Thyroid gland (tissue), 4 donors: ENCODE measurements around the gene HM13. TPM values are rescaled to one million over a fixed set of nuclear protein-coding genes. Genes with fewer than 3 reads are reported as not detected.
A peak's percentile ranks its signal among the peaks of the same experiment; 100 is the strongest.
"Not testable (repeated sequence)": the region's sequence is repeated elsewhere in the genome, so short reads cannot be mapped to it uniquely, and the experiment has no call there.

Source experiments
- DNase-seq, 2 donors: peaks; one replicate each; pipeline ENCODE4 v3.0.0-alpha.2; 2019
- H3K27ac ChIP-seq, 3 donors: fragments of 200-600 bp; sonication (generic); 1 replicate in 2 of 3; 2 replicates in 1 of 3; pipeline ENCODE4 v1.5.1; 2016 to 2019; ENCODE audit warnings: mild to moderate bottlenecking in 1 of 3, moderate library complexity in 1 of 3
- H3K27me3 ChIP-seq: fragments of 200-600 bp; sonication (generic); one replicate; pipeline ENCODE4 v1.5.1; 2019
- H3K36me3 ChIP-seq, 2 donors: fragments of 200-600 bp; sonication (generic); one replicate each; pipeline ENCODE4 v1.5.1; 2016 to 2019
- H3K4me1 ChIP-seq, 2 donors: fragments of 200-600 bp; sonication (generic); one replicate each; pipeline ENCODE4 v1.5.1; 2017 to 2019
- H3K4me3 ChIP-seq, 3 donors: fragments of 200-600 bp; sonication (generic); replicated peaks in 1 of 3; 1 replicate in 2 of 3; 2 replicates in 1 of 3; pipeline ENCODE4 v1.5.1; 2016; ENCODE audit warnings: mild to moderate bottlenecking in 1 of 3
- H3K9me3 ChIP-seq: fragments of 200-600 bp; sonication (generic); one replicate; pipeline ENCODE4 v1.5.1; 2017
- CTCF ChIP-seq, 6 experiments: fragments of 200-600 bp in 3 of 6; fragments of 450-650 bp in 3 of 6; sonication (generic) in 3 of 6; IDR thresholded peaks; one replicate each; pipeline ENCODE4 v1.5.1; 2016 to 2019; ENCODE audit warnings: antibody characterized with exemption in 6 of 6, mild to moderate bottlenecking in 2 of 6, inconsistent platforms in 1 of 6, moderate library complexity in 1 of 6
- POLR2A ChIP-seq, 2 donors: fragments of 450-650 bp; IDR thresholded peaks; one replicate each; pipeline ENCODE4 v1.6.1; 2017; ENCODE audit warnings: antibody characterized with exemption in 2 of 2, mild to moderate bottlenecking in 2 of 2, moderate library complexity in 1 of 2
- WGBS, 2 donors: methylation state at CpG; one replicate each; pipeline ENCODE4 v1.1.5; 2017; 5-methylcytosine and 5-hydroxymethylcytosine counted together
- intact Hi-C: fragments of 100-400 bp; cut with DNase I; formaldehyde crosslinking; loops from one replicate; pipeline ENCODE4 v1.15.1; 2023
- total RNA-seq, 4 donors: library from RNA; depleted of rRNA; stranded (reverse); fragments of >200 nt; gene quantifications; one replicate each; pipeline ENCODE4 v1.2.3, GENCODE V29; 2016

HM13 gene
- total RNA-seq, 4 donors from 2014 or later, result 82.8 to 136 (median 111) TPM

- not testable (repeated sequence) for H3K4me3 ChIP-seq, H3K4me1 ChIP-seq, H3K36me3 ChIP-seq, H3K27ac ChIP-seq, H3K9me3 ChIP-seq, H3K27me3 ChIP-seq
- WGBS, 2 donors, result 34 to 44% methylated on average over 13 to 20 of the region's 20 CpGs
- TF ChIP-seq CTCF (IDR thresholded peaks at IDR 0.05), result peak; percentile 75 to 94 (median 92)
- DNase-seq, result peak; percentile 80 to 86
- intact Hi-C loops, result loop anchor here (5.0 kb wide), 1 partner anchor 41 kb away; no protein-coding TSS in a partner anchor
These were observed 11.2 kb upstream of the HM13 start for GRCh38 chr20:31502884-31503673.

- Histone ChIP-seq H3K36me3 (no peaks in the 10 kb centered on the region), H3K27me3 (no peaks in the 10 kb centered on the region), H3K9me3 (no peaks in the 10 kb centered on the region), H3K27ac (no peak overlapping the region), H3K4me1 (no peaks in the 10 kb centered on the region), H3K4me3 (no peak overlapping the region)
- intact Hi-C loops, result no loop called here
- no peak for DNase-seq
- TF ChIP-seq POLR2A (IDR thresholded peaks at IDR 0.05), result no peak
- 95 to 97% methylated on average over 1 of the region's 1 CpG for WGBS, 2 donors
These were observed 8.3 kb upstream of the HM13 start for GRCh38 chr20:31505903-31506302.

GRCh38 chr20:31508517-31509244 lies 5.6 kb upstream of the HM13 start:
- Histone ChIP-seq H3K27me3 (no peaks in the 10 kb centered on the region), H3K4me3 (no peak overlapping the region), H3K27ac (no peak overlapping the region), H3K4me1 (no peaks in the 10 kb centered on the region), H3K36me3 (no peaks in the 10 kb centered on the region), H3K9me3 (no peaks in the 10 kb centered on the region)
- 83 to 84% methylated on average over 5 of the region's 5 CpGs for WGBS, 2 donors
- intact Hi-C loops, result no loop called here
- no peak for DNase-seq
- TF ChIP-seq POLR2A (IDR thresholded peaks at IDR 0.05) (no peak), CTCF (IDR thresholded peaks at IDR 0.05) (no peak)

GRCh38 chr20:31515072-31515774 lies 981 bp downstream of the HM13 start:
- Histone ChIP-seq H3K4me1 (peaks cover 27 to 45% of the 10 kb centered on the region in 2 donors), H3K9me3 (no peaks in the 10 kb centered on the region), H3K27me3 (no peaks in the 10 kb centered on the region), H3K4me3 (peak overlapping the region; percentile 62 to 92 (median 86)), H3K27ac (peak overlapping the region in 2 of 3 donors; percentile 13 to 74), H3K36me3 (no peaks in the 10 kb centered on the region)
- intact Hi-C loops, result no loop called here
- no peak for DNase-seq
- WGBS, 2 donors, result 13 to 25% methylated on average over 4 of the region's 4 CpGs
- TF ChIP-seq CTCF (IDR thresholded peaks at IDR 0.05) (no peak), POLR2A (IDR thresholded peaks at IDR 0.05) (no peak)

- Histone ChIP-seq H3K4me1 (peaks cover 27 to 48% of the 10 kb centered on the region in 2 donors), H3K36me3 (no peaks in the 10 kb centered on the region), H3K27ac (peak overlapping the region in 2 of 3 donors; percentile 27 to 74), H3K9me3 (no peaks in the 10 kb centered on the region), H3K27me3 (no peaks in the 10 kb centered on the region), H3K4me3 (peak overlapping the region in 1 of 3 donors; percentile 86)
- peak; percentile 37 to 44 for DNase-seq
- intact Hi-C loops, result no loop called here
- WGBS, 2 donors, result 68 to 73% methylated on average over 3 of the region's 3 CpGs
- TF ChIP-seq POLR2A (IDR thresholded peaks at IDR 0.05) (no peak), CTCF (IDR thresholded peaks at IDR 0.05) (no peak)
These were observed 1.5 kb downstream of the HM13 start for GRCh38 chr20:31515775-31516107.
